SK-N-SH (cell line): Measurements from ENCODE around the gene ARHGEF6. TPM values are rescaled to one million over a fixed set of nuclear protein-coding genes. Genes with fewer than 3 reads are reported as not detected.
A peak's percentile ranks its signal among the peaks of the same experiment; 100 is the strongest.

ENCODE experiments used
- CTCF ChIA-PET: fragments of 300-600, 350-600 bp; formaldehyde crosslinking; extraction: SDS; loops from one replicate; lab custom pipeline; 2021; lab: Yijun Ruan, JAX
- POLR2A ChIA-PET: fragments of 350-600 bp; sonication (Branson Sonifier 250); formaldehyde crosslinking; extraction: SDS; loops from one replicate; lab custom pipeline; 2020; ENCODE audit warnings: antibody characterized with exemption, inconsistent platforms; lab: Yijun Ruan, JAX
- DNase-seq: peaks from one replicate; pipeline ENCODE4 v3.0.0; 2012
- H2AFZ ChIP-seq: fragments of 200-600 bp; sonication (generic); 2 replicates; pipeline ENCODE4 v1.8.1; 2016; ENCODE audit warnings: antibody characterized with exemption, mild to moderate bottlenecking, low read depth
- H3F3A ChIP-seq: fragments of 200-600 bp; sonication (generic); replicated peaks from 2 replicates; pipeline ENCODE3; 2016; ENCODE audit warnings: antibody characterized with exemption, mild to moderate bottlenecking; ENCODE audit not compliant: insufficient read depth
- H3K27ac ChIP-seq, 2 experiments: fragments of 200-500 bp in 1 of 2; fragments of 200-600 bp in 1 of 2; sonication (Bioruptor generic) in 1 of 2; sonication (generic), shearing (Covaris generic) in 1 of 2; 2 replicates each; pipeline versions ENCODE4 v1.5.1 to v1.6.1; 2014 to 2016; ENCODE audit warnings: low read depth in 2 of 2, inconsistent platforms in 1 of 2, low read length in 1 of 2, mild to moderate bottlenecking in 1 of 2, mixed read lengths in 1 of 2
- H3K27me3 ChIP-seq: fragments of 200-600 bp; sonication (generic), shearing (Covaris generic); 2 replicates; pipeline ENCODE4 v1.6.1; 2016; ENCODE audit warnings: mixed run types; ENCODE audit not compliant: insufficient read depth
- H3K36me3 ChIP-seq, 2 experiments: fragments of 200-500 bp in 1 of 2; fragments of 200-600 bp in 1 of 2; sonication (Bioruptor generic) in 1 of 2; sonication (generic) in 1 of 2; replicated peaks in 1 of 2; 2 replicates each; pipeline versions ENCODE3 to v1.5.1; 2014 to 2016; ENCODE audit warnings: low read length in 1 of 2, mild to moderate bottlenecking in 1 of 2; ENCODE audit not compliant: insufficient read depth in 2 of 2, control insufficient read depth in 1 of 2
- H3K4me1 ChIP-seq, 2 experiments: fragments of 200-500 bp in 1 of 2; fragments of 200-600 bp in 1 of 2; sonication (Bioruptor generic) in 1 of 2; sonication (generic), shearing (Covaris generic) in 1 of 2; 2 replicates each; pipeline versions ENCODE4 v1.5.1 to v1.6.1; 2014 to 2016; ENCODE audit warnings: low read depth in 1 of 2, low read length in 1 of 2, mixed run types in 1 of 2; ENCODE audit not compliant: insufficient read depth in 2 of 2, control insufficient read depth in 1 of 2
- H3K4me2 ChIP-seq: fragments of 200-600 bp; sonication (generic), shearing (Covaris generic); 2 replicates; pipeline ENCODE4 v1.6.1; 2017; ENCODE audit warnings: mixed run types
- H3K4me3 ChIP-seq, 2 experiments: fragments of 200-500 bp in 1 of 2; fragments of 200-600 bp in 1 of 2; sonication (Bioruptor generic) in 1 of 2; sonication (generic), shearing (Covaris generic) in 1 of 2; 2 replicates each; pipeline versions ENCODE4 v1.5.1 to v1.8.1; 2014 to 2016; ENCODE audit warnings: low read depth in 2 of 2, inconsistent platforms in 1 of 2, low read length in 1 of 2, mild to moderate bottlenecking in 1 of 2, mixed read lengths in 1 of 2, moderate library complexity in 1 of 2
- H3K79me2 ChIP-seq: fragments of 200-600 bp; sonication (generic); 2 replicates; pipeline ENCODE4 v1.8.1; 2017; ENCODE audit warnings: mild to moderate bottlenecking; ENCODE audit not compliant: insufficient read depth
- H3K9ac ChIP-seq: fragments of 200-600 bp; sonication (generic); 2 replicates; pipeline ENCODE4 v1.6.1; 2017; ENCODE audit warnings: mixed run types
- H3K9me2 ChIP-seq: fragments of 200-600 bp; sonication (generic); 2 replicates; pipeline ENCODE4 v1.6.1; 2017; ENCODE audit warnings: mixed run types
- H3K9me3 ChIP-seq: fragments of 200-600 bp; sonication (generic); 2 replicates; pipeline ENCODE4 v1.6.1; 2017; ENCODE audit warnings: mixed run types, mild to moderate bottlenecking, moderate library complexity
- H4K20me1 ChIP-seq: fragments of 200-600 bp; sonication (generic); 2 replicates; pipeline ENCODE4 v1.6.1; 2017; ENCODE audit warnings: mild to moderate bottlenecking, mixed run types; ENCODE audit not compliant: insufficient read depth
- CHD2 ChIP-seq: fragments of 150-350 bp; IDR thresholded peaks from 2 replicates; pipeline ENCODE4 v1.6.1; 2018; ENCODE audit warnings: low read length; ENCODE audit not compliant: partially characterized antibody
- CTCF ChIP-seq: fragments of 200-600 bp; sonication (generic); IDR thresholded peaks from 2 replicates; pipeline ENCODE4 v1.6.1; 2017; ENCODE audit warnings: antibody characterized with exemption, mild to moderate bottlenecking, moderate library complexity
- ELF1 ChIP-seq: IDR thresholded peaks from 2 replicates; pipeline ENCODE4 v1.4.0; 2012
- EP300 ChIP-seq, 2 experiments: IDR thresholded peaks; 2 replicates each; pipeline versions ENCODE4 v1.4.0 to v1.6.1; 2012; ENCODE audit warnings: borderline replicate concordance in 1 of 2, low read depth in 1 of 2, low read length in 1 of 2
- EZH2phosphoT487 ChIP-seq: fragments of 200-600 bp; sonication (generic); IDR thresholded peaks from 2 replicates; pipeline ENCODE4 v1.6.1; 2017; ENCODE audit warnings: low read depth, mixed run types, mild to moderate bottlenecking, antibody characterized with exemption, moderate library complexity, borderline replicate concordance
- FOSL2 ChIP-seq: IDR thresholded peaks from 2 replicates; pipeline ENCODE4 v1.4.0; 2012; ENCODE audit warnings: low read depth, mild to moderate bottlenecking, moderate library complexity, borderline replicate concordance
- FOXJ3 ChIP-seq: sonication (generic); formaldehyde crosslinking; IDR thresholded peaks from 2 replicates; pipeline ENCODE4 v1.5.1; 2020; ENCODE audit warnings: mild to moderate bottlenecking, missing genetic modification reagents
- GATA2 ChIP-seq: sonication (generic); formaldehyde crosslinking; IDR thresholded peaks from 2 replicates; pipeline ENCODE4 v1.5.0; 2020; ENCODE audit warnings: mild to moderate bottlenecking, missing genetic modification reagents
- JUND ChIP-seq: IDR thresholded peaks from 2 replicates; pipeline ENCODE4 v1.4.0; 2012
- MAX ChIP-seq: IDR thresholded peaks from 2 replicates; pipeline ENCODE4 v1.4.0; 2012; ENCODE audit warnings: low read depth
- NFIC ChIP-seq: IDR thresholded peaks from 2 replicates; pipeline ENCODE4 v1.4.0; 2012; ENCODE audit warnings: borderline replicate concordance
- PBX3 ChIP-seq: IDR thresholded peaks from 2 replicates; pipeline ENCODE4; 2012
- POLR2AphosphoS5 ChIP-seq: IDR thresholded peaks from 2 replicates; pipeline ENCODE4 v1.6.1; 2012; ENCODE audit warnings: low read depth, low read length
- RAD21 ChIP-seq: IDR thresholded peaks from 2 replicates; pipeline ENCODE4 v1.6.1; 2012; ENCODE audit warnings: mild to moderate bottlenecking, low read length
- RCOR1 ChIP-seq: fragments of 150-350 bp; IDR thresholded peaks from 2 replicates; pipeline ENCODE4 v1.6.1; 2017; ENCODE audit warnings: antibody characterized with exemption, low read length
- YY1 ChIP-seq: IDR thresholded peaks from 2 replicates; pipeline ENCODE4 v1.4.0; 2012; ENCODE audit warnings: low read depth, mild to moderate bottlenecking
- WGBS: methylation state at CpG from one replicate; pipeline ENCODE4 v1.1.6; 2017; ENCODE audit warnings: low lambda C conversion rate; 5-methylcytosine and 5-hydroxymethylcytosine counted together
- polyA plus RNA-seq, 3 experiments: library from polyadenylated mRNA; depleted of rRNA; stranded (reverse); fragments of >200 nt; gene quantifications; 2 replicates each; pipeline ENCODE4 v1.2.3, GENCODE V29; 2012

Gene ARHGEF6
- polyA plus RNA-seq, 1 of the 3 experiments (the other 2 are of a cell fraction): 2.7 TPM

GRCh38 chrX:136781180-136781797, 557 bp upstream of the ARHGEF6 start:
- H3K9me2 ChIP-seq: no peaks in the 10 kb centered on the region
- CTCF ChIA-PET: no interaction called here
- H3K9ac ChIP-seq: no peak overlapping the region
- H3K27ac ChIP-seq: peak overlapping the region in 1 of 2 experiments; percentile 45; a peak in 1 of 4 replicates
- DNase-seq: no peak
- H2AFZ ChIP-seq: peak overlapping the region; percentile 76; the same call in 1 of the 2 replicates
- H3K4me1 ChIP-seq: peaks cover 0 to 5% of the 10 kb centered on the region in 2 experiments; a peak in 1 of 4 replicates
- H3K27me3 ChIP-seq: no peaks in the 10 kb centered on the region
- H3K4me2 ChIP-seq: peak overlapping the region; percentile 70
- no peaks in the 10 kb centered on the region for H3K79me2 ChIP-seq
- H3F3A ChIP-seq: no peaks in the 10 kb centered on the region
- TF ChIP-seq CTCF (no peak), NFIC (no peak), RCOR1 (no peak), POLR2AphosphoS5 (no peak), ELF1 (no peak), EP300 (IDR thresholded peaks at IDR 0.05; ENCODE audit: borderline replicate concordance in 1 of 2, low read depth in 1 of 2, low read length in 1 of 2) (no peak), GATA2 (no peak), JUND (no peak), CHD2 (no peak), YY1 (no peak), RAD21 (no peak), MAX (no peak), FOSL2 (no peak)
- TF ChIP-seq, all 33 proteins: peak for 0
- 16% methylated on average over 7 of the region's 9 CpGs for WGBS
- POLR2A ChIA-PET: no interaction called here
- no peaks in the 10 kb centered on the region for H3K9me3 ChIP-seq
- H3K36me3 ChIP-seq: no peaks in the 10 kb centered on the region
- no peaks in the 10 kb centered on the region for H4K20me1 ChIP-seq
- H3K4me3 ChIP-seq: peak overlapping the region; percentile 2 to 40; a peak in 2 of 4 replicates

- Histone ChIP-seq H3K9ac (no peak overlapping the region), H3K4me1 (peaks cover 0 to 5% of the 10 kb centered on the region in 2 experiments; a peak in 1 of 4 replicates), H3K9me2 (no peaks in the 10 kb centered on the region), H3K4me2 (peak overlapping the region; percentile 70), H3F3A (no peaks in the 10 kb centered on the region), H4K20me1 (no peaks in the 10 kb centered on the region), H2AFZ (peak overlapping the region; percentile 26; the same call in 1 of the 2 replicates), H3K4me3 (peak overlapping the region; percentile 2 to 40; a peak in 1 of 4 replicates), H3K27ac (no peak overlapping the region; a peak in 1 of 4 replicates), H3K79me2 (no peaks in the 10 kb centered on the region), H3K27me3 (no peaks in the 10 kb centered on the region), H3K36me3 (no peaks in the 10 kb centered on the region), H3K9me3 (no peaks in the 10 kb centered on the region)
- DNase-seq: no peak
- ChIA-PET CTCF (no interaction called here), POLR2A (no interaction called here)
- TF ChIP-seq MAX (no peak), EZH2phosphoT487 (no peak), FOSL2 (no peak), CTCF (no peak), PBX3 (no peak), FOXJ3 (no peak), POLR2AphosphoS5 (no peak)
- WGBS: 22% methylated on average over 2 of the region's 2 CpGs
These were observed 491 bp downstream of the ARHGEF6 start for GRCh38 chrX:136780241-136780640.
